ENCODE data around the gene PUM1.

DNA sequence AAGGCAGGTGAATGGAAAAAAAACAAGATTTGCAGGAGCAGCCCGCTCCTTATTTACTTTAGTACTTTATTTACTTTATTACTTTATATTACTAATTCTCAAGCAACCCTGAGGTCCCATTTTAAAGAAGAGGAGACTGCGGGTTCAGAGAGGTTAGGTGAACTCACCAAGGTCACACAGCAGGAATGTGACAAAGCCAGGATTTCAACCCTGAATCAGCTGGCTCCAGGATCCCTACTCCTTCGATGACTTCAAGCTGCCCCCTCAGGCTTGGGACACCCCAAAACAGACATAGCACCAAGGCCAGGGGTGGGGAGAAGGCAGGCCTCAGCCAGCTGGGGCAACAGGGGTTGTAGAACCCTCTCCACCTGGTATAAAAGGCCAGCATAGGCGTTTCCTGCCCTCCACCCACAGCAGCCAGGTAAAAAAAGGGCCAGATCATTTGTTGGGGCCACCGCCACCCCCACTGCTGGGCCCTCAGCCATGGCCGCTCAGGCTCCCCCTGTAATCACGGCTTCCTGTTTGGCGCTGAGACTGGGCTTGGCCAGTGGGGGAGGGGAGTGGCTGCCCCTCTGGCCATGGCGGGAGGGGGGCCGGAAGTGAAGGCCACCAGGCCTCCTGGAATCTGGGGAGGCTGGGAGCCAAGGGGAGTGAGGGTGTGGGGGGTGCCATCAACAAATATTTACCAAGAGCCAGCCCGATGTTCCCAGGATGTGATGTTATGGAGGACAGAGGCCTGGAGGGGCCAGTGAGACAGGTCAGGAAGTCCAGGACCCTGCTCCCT lies 163.5 kb downstream of the PUM1 start:
- TF ChIP-seq, protein P1, sequence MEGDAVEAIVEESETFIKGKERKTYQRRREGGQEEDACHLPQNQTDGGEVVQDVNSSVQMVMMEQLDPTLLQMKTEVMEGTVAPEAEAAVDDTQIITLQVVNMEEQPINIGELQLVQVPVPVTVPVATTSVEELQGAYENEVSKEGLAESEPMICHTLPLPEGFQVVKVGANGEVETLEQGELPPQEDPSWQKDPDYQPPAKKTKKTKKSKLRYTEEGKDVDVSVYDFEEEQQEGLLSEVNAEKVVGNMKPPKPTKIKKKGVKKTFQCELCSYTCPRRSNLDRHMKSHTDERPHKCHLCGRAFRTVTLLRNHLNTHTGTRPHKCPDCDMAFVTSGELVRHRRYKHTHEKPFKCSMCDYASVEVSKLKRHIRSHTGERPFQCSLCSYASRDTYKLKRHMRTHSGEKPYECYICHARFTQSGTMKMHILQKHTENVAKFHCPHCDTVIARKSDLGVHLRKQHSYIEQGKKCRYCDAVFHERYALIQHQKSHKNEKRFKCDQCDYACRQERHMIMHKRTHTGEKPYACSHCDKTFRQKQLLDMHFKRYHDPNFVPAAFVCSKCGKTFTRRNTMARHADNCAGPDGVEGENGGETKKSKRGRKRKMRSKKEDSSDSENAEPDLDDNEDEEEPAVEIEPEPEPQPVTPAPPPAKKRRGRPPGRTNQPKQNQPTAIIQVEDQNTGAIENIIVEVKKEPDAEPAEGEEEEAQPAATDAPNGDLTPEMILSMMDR (IDR thresholded peaks at IDR 0.05) = no peak
- no peak for TF ChIP-seq POLR2A (IDR thresholded peaks at IDR 0.05)
